ENCODE data around the gene NCOA3.

The NCOA3 gene

DNA sequence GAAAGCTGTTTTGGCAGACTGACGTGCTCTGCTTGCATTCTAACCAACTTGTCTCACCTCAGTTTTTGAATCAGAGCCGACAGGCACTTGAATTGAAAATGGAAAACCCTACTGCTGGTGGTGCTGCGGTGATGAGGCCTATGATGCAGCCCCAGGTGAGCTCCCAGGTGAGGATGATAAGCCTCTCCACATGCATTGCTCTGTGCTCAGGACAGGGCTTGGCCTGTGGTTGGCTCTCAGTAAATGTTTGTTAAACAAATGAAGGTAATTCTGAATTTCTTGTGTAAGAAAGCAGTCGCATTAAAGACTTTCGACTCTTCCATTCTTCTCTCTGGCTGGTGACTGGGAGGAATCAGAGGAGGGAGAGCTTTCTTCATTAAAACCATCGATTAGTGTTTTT is 147.3 kb downstream of the NCOA3 start:
- Histone ChIP-seq H3K9ac (ENCODE audit: low read length in 2 of 2) (no peak overlapping the region), H3K9me3 (ENCODE audit: control insufficient read depth in 2 of 2, low read length in 2 of 2) (no peaks in the 10 kb centered on the region), H3K36me3 (ENCODE audit: control insufficient read depth in 2 of 2, insufficient read depth in 2 of 2, low read length in 2 of 2) (peaks cover 34 to 48% of the 10 kb centered on the region in 2 donors), H3K4me1 (ENCODE audit: control insufficient read depth, insufficient read depth, low read length) (no peaks in the 10 kb centered on the region), H3K27me3 (ENCODE audit: control insufficient read depth in 1 of 2, insufficient read depth in 2 of 2, low read length in 2 of 2) (no peaks in the 10 kb centered on the region), H3K27ac (ENCODE audit: low read length) (no peak overlapping the region), H3K4me3 (ENCODE audit: low read length in 2 of 2) (no peak overlapping the region)

DNA sequence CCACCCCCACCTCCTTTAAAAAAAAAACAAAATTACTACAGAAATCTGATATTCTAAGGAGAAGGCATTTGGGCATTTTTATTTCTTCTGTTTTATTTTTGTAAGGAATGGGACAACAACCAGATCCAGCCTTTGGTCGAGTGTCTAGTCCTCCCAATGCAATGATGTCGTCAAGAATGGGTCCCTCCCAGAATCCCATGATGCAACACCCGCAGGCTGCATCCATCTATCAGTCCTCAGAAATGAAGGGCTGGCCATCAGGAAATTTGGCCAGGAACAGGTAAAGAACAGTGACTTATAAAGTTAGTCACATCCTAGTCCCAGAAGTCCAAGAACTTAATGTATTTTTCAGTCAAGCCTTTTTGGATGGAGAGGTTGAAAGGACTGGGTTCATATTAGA is 150.6 kb downstream of the NCOA3 start:
- Histone ChIP-seq H3K9ac (ENCODE audit: low read length in 2 of 2) (no peak overlapping the region), H3K27me3 (ENCODE audit: control insufficient read depth in 1 of 2, insufficient read depth in 2 of 2, low read length in 2 of 2) (no peaks in the 10 kb centered on the region)

DNA sequence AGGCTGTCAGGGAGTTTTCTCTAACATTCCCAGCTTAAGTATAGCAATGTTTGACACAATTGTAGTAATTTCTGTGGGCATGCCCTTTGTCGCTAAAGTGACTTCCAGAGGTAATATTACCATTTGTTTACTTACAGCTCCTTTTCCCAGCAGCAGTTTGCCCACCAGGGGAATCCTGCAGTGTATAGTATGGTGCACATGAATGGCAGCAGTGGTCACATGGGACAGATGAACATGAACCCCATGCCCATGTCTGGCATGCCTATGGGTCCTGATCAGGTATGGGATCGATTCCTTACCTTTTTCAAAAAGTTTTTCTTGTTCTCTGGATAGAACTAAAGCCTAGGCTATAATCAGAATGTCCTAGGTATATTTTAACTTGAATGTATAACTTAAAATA is 151.1 kb downstream of the NCOA3 start:
- Histone ChIP-seq H3K36me3 (ENCODE audit: control insufficient read depth in 2 of 2, insufficient read depth in 2 of 2, low read length in 2 of 2) (peaks cover 40% of the 10 kb centered on the region in 2 donors), H3K9ac (ENCODE audit: low read length in 2 of 2) (no peak overlapping the region), H3K4me3 (ENCODE audit: low read length in 2 of 2) (no peak overlapping the region), H3K27me3 (ENCODE audit: control insufficient read depth in 1 of 2, insufficient read depth in 2 of 2, low read length in 2 of 2) (no peaks in the 10 kb centered on the region), H3K4me1 (ENCODE audit: control insufficient read depth, insufficient read depth, low read length) (no peaks in the 10 kb centered on the region), H3K9me3 (ENCODE audit: control insufficient read depth in 2 of 2, low read length in 2 of 2) (no peaks in the 10 kb centered on the region), H3K27ac (ENCODE audit: low read length) (no peak overlapping the region)

More for the DNA sequence above, 150.6 kb downstream of the NCOA3 start:
- Histone ChIP-seq H3K27ac (ENCODE audit: low read length) (no peak overlapping the region), H3K9me3 (ENCODE audit: control insufficient read depth in 2 of 2, low read length in 2 of 2) (no peaks in the 10 kb centered on the region), H3K4me3 (ENCODE audit: low read length in 2 of 2) (no peak overlapping the region), H3K4me1 (ENCODE audit: control insufficient read depth, insufficient read depth, low read length) (no peaks in the 10 kb centered on the region), H3K36me3 (ENCODE audit: control insufficient read depth in 2 of 2, insufficient read depth in 2 of 2, low read length in 2 of 2) (peaks cover 40% of the 10 kb centered on the region in 2 donors)

DNA sequence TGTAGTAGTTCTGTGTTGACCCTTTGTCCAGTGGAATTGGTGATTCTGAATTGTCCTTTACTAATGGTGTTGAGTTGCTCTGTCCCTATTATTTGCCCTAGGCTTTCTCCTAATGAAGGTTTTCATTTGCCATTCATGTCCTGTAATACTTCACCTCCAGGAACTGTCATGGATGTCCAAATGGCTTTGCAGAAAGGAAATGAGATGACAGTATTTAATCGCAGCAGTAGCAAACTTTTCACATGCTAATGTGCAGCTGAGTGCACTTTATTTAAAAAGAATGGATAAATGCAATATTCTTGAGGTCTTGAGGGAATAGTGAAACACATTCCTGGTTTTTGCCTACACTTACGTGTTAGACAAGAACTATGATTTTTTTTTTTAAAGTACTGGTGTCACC is 152.2 kb downstream of the NCOA3 start:
- Histone ChIP-seq H3K9ac (ENCODE audit: low read length in 2 of 2) (no peak overlapping the region), H3K4me3 (ENCODE audit: low read length in 2 of 2) (no peak overlapping the region), H3K36me3 (ENCODE audit: control insufficient read depth in 2 of 2, insufficient read depth in 2 of 2, low read length in 2 of 2) (peaks cover 42 to 43% of the 10 kb centered on the region in 2 donors), H3K27me3 (ENCODE audit: control insufficient read depth in 1 of 2, insufficient read depth in 2 of 2, low read length in 2 of 2) (no peaks in the 10 kb centered on the region), H3K9me3 (ENCODE audit: control insufficient read depth in 2 of 2, low read length in 2 of 2) (no peaks in the 10 kb centered on the region), H3K27ac (ENCODE audit: low read length) (no peak overlapping the region), H3K4me1 (ENCODE audit: control insufficient read depth, insufficient read depth, low read length) (no peaks in the 10 kb centered on the region)

DNA sequence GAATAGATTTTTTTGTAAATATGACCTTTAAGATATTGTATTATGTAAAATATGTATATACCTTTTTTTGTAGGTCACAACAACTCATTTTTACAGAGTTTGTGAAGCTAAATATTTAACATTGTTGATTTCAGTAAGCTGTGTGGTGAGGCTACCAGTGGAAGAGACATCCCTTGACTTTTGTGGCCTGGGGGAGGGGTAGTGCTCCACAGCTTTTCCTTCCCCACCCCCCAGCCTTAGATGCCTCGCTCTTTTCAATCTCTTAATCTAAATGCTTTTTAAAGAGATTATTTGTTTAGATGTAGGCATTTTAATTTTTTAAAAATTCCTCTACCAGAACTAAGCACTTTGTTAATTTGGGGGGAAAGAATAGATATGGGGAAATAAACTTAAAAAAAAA is 152.7 kb downstream of the NCOA3 start:
- H3K9me3 ChIP-seq (ENCODE audit: control insufficient read depth in 2 of 2, low read length in 2 of 2), result no peaks in the 10 kb centered on the region
- no peaks in the 10 kb centered on the region for H3K4me1 ChIP-seq (ENCODE audit: control insufficient read depth, insufficient read depth, low read length)
- H3K27ac ChIP-seq (ENCODE audit: low read length), result no peak overlapping the region
- H3K36me3 ChIP-seq (ENCODE audit: control insufficient read depth in 2 of 2, insufficient read depth in 2 of 2, low read length in 2 of 2), result peaks cover 42 to 43% of the 10 kb centered on the region in 2 donors
- no peaks in the 10 kb centered on the region for H3K27me3 ChIP-seq (ENCODE audit: control insufficient read depth in 1 of 2, insufficient read depth in 2 of 2, low read length in 2 of 2)
- H3K4me3 ChIP-seq (ENCODE audit: low read length in 2 of 2), result no peak overlapping the region
- H3K9ac ChIP-seq (ENCODE audit: low read length in 2 of 2), result no peak overlapping the region

DNA sequence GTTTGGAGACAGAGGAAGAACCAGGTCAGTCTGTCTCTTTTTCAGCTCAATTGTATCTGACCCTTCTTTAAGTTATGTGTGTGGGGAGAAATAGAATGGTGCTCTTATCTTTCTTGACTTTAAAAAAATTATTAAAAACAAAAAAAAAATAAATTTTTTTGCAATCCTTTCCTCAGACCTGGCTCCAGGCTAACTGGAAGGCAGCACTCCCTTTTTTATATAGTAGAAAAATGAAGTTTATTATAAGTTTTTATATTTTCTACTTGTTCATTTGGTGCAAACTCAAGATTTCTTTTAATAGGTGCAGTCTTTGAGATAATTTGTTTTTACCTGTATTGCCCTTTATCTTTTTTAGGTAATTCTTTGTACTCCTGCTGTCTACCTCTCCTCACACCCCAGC is 153.9 kb downstream of the NCOA3 start:
- H3K27me3 ChIP-seq (ENCODE audit: control insufficient read depth in 1 of 2, insufficient read depth in 2 of 2, low read length in 2 of 2), result no peaks in the 10 kb centered on the region
- H3K9me3 ChIP-seq (ENCODE audit: control insufficient read depth in 2 of 2, low read length in 2 of 2), result no peaks in the 10 kb centered on the region
- H3K36me3 ChIP-seq (ENCODE audit: control insufficient read depth in 2 of 2, insufficient read depth in 2 of 2, low read length in 2 of 2), result peaks cover 47 to 50% of the 10 kb centered on the region in 2 donors
- H3K4me1 ChIP-seq (ENCODE audit: control insufficient read depth, insufficient read depth, low read length), result no peaks in the 10 kb centered on the region
- H3K4me3 ChIP-seq (ENCODE audit: low read length in 2 of 2), result no peak overlapping the region
- H3K27ac ChIP-seq (ENCODE audit: low read length), result no peak overlapping the region
- H3K9ac ChIP-seq (ENCODE audit: low read length in 2 of 2), result no peak overlapping the region

DNA sequence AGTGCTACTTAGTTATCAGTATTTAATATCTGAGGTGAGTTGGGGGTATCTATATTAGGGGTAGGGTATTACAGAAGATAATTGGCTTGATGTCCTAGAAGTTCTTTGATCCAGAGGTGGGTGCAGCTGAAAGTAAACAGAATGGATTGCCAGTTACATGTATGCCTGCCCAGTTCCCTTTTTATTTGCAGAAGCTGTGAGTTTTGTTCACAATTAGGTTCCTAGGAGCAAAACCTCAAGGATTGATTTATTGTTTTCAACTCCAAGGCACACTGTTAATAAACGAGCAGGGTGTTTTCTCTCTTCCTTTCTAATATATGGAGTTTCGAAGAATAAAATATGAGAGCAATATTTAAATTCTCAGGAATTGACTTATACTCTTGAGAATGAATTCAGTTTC is 154.6 kb downstream of the NCOA3 start:
- Histone ChIP-seq H3K36me3 (ENCODE audit: control insufficient read depth in 2 of 2, insufficient read depth in 2 of 2, low read length in 2 of 2) (peaks cover 47% of the 10 kb centered on the region in 2 donors), H3K9ac (ENCODE audit: low read length in 2 of 2) (no peak overlapping the region), H3K4me3 (ENCODE audit: low read length in 2 of 2) (no peak overlapping the region), H3K4me1 (ENCODE audit: control insufficient read depth, insufficient read depth, low read length) (no peaks in the 10 kb centered on the region), H3K27ac (ENCODE audit: low read length) (no peak overlapping the region), H3K9me3 (ENCODE audit: control insufficient read depth in 2 of 2, low read length in 2 of 2) (no peaks in the 10 kb centered on the region), H3K27me3 (ENCODE audit: control insufficient read depth in 1 of 2, insufficient read depth in 2 of 2, low read length in 2 of 2) (no peaks in the 10 kb centered on the region)

DNA sequence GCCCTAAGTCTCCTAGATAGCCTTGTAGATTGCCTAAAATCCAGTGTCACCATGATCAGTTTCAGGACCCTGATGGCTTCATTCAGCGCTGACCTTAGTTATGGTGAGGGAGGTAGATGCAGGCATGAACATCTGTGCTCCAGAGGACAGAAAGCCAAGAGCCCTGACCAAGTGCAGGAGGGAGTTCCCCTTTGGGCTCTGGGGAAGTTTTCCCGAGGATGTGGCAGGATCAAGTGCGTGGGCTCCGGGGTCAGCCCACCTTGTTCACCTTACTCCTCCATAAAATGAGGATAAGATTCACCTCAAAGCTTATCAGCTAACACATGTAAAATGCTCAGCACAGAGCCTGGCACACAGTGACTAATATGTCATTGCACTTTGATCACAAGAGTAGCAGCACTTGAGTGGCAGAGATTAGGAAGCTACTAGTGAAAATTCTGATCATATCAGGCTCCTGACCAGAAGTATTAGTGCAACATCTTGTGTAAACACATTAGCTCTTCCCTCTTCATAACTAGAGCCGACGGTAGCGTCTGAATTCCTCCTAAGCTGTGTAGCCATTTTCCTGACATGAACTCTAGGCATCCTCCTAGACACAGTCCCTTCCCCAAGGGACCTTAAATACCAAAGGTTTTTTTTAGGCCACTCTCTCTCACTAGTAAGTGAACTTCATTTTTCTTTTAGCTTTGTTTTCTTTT is 158.4 kb downstream of the NCOA3 start:
- Histone ChIP-seq H3K27ac (ENCODE audit: low read length) (no peak overlapping the region), H3K9me3 (ENCODE audit: control insufficient read depth in 2 of 2, low read length in 2 of 2) (no peaks in the 10 kb centered on the region), H3K36me3 (ENCODE audit: control insufficient read depth in 2 of 2, insufficient read depth in 2 of 2, low read length in 2 of 2) (peaks cover 30 to 37% of the 10 kb centered on the region in 2 donors), H3K4me1 (ENCODE audit: control insufficient read depth, insufficient read depth, low read length) (peaks cover 8% of the 10 kb centered on the region), H3K9ac (ENCODE audit: low read length in 2 of 2) (no peak overlapping the region), H3K27me3 (ENCODE audit: control insufficient read depth in 1 of 2, insufficient read depth in 2 of 2, low read length in 2 of 2) (no peaks in the 10 kb centered on the region), H3K4me3 (ENCODE audit: low read length in 2 of 2) (no peak overlapping the region)

DNA sequence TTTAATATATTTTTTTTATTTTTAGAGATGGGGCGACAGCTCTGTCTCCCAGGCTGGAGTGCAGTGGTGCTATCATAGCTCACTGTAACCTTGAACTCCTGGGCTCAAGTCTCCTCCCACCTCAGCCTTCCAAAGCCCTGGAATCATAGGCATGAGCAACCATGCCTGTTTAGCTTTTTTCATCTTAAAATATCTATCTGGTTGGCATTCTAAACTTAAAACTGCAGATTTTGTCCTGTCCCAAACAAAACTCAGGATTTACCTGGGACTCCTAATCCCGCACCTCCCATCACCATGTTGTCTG is 158.9 kb downstream of the NCOA3 start:
- Histone ChIP-seq H3K4me1 (ENCODE audit: control insufficient read depth, insufficient read depth, low read length) (peaks cover 8% of the 10 kb centered on the region), H3K9ac (ENCODE audit: low read length in 2 of 2) (no peak overlapping the region), H3K27ac (ENCODE audit: low read length) (no peak overlapping the region), H3K9me3 (ENCODE audit: control insufficient read depth in 2 of 2, low read length in 2 of 2) (no peaks in the 10 kb centered on the region), H3K36me3 (ENCODE audit: control insufficient read depth in 2 of 2, insufficient read depth in 2 of 2, low read length in 2 of 2) (peaks cover 27 to 37% of the 10 kb centered on the region in 2 donors), H3K4me3 (ENCODE audit: low read length in 2 of 2) (no peak overlapping the region), H3K27me3 (ENCODE audit: control insufficient read depth in 1 of 2, insufficient read depth in 2 of 2, low read length in 2 of 2) (no peaks in the 10 kb centered on the region)

DNA sequence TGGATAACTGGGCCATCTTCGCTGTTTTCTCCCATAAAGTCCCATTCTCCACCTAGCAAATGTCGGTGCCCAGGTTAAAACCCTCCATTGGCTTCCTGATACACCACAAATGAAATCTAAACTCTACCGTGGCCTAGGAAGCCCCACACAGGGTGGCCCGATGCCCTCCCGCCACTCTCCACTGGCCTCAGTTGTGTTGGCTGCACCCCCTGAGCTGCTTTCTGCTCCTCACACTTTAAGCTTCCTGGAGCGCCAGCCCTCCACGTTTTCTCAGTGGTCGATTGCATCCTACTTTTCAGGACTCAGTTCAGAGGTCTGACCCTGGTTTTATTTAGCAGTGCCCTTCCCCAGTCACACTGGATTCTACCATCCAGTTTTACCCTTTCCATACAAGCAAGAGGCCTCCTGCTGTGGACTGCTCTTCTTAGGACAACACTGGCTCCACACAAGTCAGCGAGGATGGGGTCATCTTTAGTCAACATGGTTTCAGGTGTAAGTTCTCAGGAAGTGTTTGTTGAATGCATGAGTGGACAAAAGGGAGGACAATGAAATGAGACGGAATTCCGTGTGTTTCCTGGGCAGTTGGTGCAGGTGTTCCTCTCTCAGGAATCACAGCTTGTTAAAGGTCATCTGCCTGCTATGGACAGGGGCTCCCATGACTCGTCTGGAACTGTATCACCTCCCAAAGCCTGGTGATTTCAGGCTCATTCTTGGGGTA is 159.5 kb downstream of the NCOA3 start:
- Histone ChIP-seq H3K4me3 (ENCODE audit: low read length in 2 of 2) (no peak overlapping the region), H3K27me3 (ENCODE audit: control insufficient read depth in 1 of 2, insufficient read depth in 2 of 2, low read length in 2 of 2) (no peaks in the 10 kb centered on the region), H3K27ac (ENCODE audit: low read length) (no peak overlapping the region), H3K9me3 (ENCODE audit: control insufficient read depth in 2 of 2, low read length in 2 of 2) (no peaks in the 10 kb centered on the region), H3K36me3 (ENCODE audit: control insufficient read depth in 2 of 2, insufficient read depth in 2 of 2, low read length in 2 of 2) (peaks cover 29 to 39% of the 10 kb centered on the region in 2 donors), H3K4me1 (ENCODE audit: control insufficient read depth, insufficient read depth, low read length) (peaks cover 8% of the 10 kb centered on the region), H3K9ac (ENCODE audit: low read length in 2 of 2) (no peak overlapping the region)

DNA sequence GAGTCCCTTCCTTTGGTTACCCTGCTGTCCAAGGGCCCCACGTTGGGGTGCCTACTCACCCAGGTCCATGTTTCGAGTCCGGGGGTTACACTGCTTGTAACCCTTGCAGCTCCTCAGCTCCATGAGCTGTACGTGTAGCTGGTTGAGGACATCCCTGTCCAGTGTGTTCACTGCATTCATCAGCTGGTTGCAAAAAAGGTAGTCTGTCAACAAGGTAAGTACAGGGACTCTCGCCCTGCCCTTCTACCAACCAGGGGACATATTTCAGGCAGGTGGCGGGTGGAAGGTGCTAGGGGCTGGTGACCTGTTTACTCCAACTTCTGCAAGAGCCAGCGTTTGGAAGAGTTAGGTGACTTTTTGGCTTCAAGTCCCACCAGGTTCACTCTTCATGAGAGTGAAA is 160.0 kb downstream of the NCOA3 start:
- Histone ChIP-seq H3K9me3 (ENCODE audit: control insufficient read depth in 2 of 2, low read length in 2 of 2) (no peaks in the 10 kb centered on the region), H3K9ac (ENCODE audit: low read length in 2 of 2) (no peak overlapping the region), H3K4me1 (ENCODE audit: control insufficient read depth, insufficient read depth, low read length) (peaks cover 8% of the 10 kb centered on the region), H3K27ac (ENCODE audit: low read length) (no peak overlapping the region), H3K4me3 (ENCODE audit: low read length in 2 of 2) (no peak overlapping the region), H3K27me3 (ENCODE audit: control insufficient read depth in 1 of 2, insufficient read depth in 2 of 2, low read length in 2 of 2) (no peaks in the 10 kb centered on the region), H3K36me3 (ENCODE audit: control insufficient read depth in 2 of 2, insufficient read depth in 2 of 2, low read length in 2 of 2) (peaks cover 29 to 39% of the 10 kb centered on the region in 2 donors)
